CD4-positive, alpha-beta T cell treated with Interferon gamma for 1 hour (primary cell): ENCODE results near the gene TNRC6A.
A peak's percentile ranks its signal among the peaks of the same experiment; 100 is the strongest.
"Not testable (repeated sequence)": the region's sequence is repeated elsewhere in the genome, so short reads cannot be mapped to it uniquely, and the experiment has no call there.

ENCODE experiments used
- DNase-seq: peaks from one replicate; pipeline ENCODE4 v3.0.0-alpha.2; 2020

TNRC6A gene

DNA sequence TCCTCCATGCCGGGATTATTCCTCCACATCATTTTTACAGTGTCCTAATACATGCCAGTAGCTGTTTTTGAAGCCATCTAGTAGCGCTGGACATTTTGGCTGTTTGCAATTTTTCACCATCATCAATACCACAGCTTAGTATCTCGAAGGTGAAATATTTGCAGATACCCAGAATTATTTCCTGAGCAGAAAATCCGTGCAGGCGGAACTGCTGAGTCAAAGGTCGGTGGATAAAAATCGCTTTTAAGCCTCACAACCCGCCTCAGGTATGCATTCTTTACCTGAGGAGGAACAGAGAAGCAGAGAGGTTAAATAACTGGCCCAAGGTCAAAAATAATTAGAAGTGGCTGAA, 584 bp upstream of the TNRC6A start:
- DNase-seq, result no peak

DNA sequence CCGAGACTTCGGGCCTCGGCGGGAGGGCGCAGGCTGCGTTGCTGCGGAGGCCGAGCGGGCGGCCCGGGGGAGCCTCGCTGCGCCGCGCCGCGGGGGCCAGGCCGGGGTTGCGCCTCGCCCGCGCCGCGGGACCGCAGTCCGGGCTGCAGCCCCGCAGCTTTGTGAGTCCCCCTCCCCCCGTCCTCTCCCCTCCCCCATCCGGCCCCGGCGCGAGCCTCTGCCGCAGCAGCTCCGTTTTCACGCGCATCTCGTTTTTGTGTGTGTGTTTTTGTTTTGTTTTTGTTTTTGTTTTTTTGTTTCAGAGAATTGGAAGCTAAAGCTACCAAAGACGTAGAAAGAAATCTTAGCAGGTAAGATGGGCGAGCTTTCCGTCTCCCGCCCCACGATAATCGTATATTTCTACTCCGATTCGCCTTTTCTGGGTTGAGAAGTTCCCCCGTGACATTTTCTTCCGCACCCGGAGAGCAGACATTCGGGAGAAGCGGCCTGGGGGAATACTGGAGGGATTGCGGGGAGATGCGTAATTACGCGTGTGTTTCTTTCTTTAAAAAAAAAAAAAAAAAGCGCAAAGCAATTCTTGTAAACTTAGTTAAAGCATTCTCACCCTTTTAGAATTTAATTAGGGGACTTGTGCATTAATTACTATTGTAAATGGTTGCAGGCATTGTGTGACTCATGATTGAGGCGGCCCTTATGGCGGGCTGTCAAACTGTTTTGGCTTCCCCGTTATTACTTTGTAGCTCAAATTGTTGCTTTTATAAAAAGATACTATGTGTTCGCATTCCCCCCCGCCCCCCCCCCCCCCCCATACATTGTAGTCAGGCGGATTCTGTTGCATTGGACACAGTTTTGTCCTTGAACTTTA, 732 bp downstream of the TNRC6A start:
- DNase-seq, result peak; percentile 4

DNA sequence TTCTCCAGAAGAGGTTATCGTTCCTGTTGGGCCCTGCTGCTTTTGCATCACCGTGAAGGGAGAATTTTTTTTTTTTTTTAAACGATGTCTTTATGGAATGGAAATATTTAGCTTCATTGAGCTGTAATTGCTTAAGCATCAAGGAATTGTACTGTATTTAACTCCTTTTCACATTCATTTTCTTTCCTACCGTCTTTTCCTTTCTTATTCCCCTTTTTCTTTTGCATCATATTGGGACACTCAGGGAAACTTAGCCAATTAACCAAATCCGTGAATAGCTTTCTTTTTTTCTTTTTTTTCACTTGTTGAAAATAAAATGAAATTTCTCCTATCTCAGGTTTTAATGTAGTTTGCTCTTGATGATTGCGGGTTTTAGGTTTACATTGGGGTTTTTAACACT, 1.5 kb downstream of the TNRC6A start:
- DNase-seq, result no peak

DNA sequence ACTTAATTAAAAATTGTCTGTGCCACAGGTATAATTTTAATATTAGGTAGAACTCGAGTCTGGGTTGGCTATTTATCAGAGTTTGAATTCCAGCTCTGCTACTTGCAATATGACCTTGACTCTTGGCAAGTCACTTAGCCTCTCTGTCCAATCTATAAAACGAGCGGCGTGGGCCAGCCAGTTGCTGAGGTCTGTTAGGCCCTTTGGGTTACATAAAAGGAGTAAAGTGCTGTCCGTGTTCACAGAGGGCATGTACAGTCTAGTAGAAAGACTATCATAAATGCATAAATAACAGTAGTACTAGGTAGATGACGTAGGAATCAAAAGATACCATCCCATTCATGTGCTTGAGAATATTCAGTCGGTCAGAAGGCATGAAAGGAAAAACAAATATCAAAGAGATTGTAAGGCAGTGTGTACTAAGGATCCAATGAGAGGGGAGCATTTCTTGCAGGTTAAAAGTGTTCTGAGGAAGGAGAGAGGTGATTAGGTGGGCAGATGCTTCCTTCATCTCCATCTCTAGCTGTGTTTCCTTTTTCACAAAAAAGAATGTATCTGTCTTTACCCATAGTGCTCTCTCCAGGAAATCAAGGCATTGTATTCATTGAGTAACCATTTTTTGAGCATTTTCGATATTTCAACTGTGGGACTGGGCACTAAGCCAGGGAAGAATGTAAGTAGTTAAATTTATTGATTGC, 2.4 kb downstream of the TNRC6A start:
- DNase-seq, result no peak

DNA sequence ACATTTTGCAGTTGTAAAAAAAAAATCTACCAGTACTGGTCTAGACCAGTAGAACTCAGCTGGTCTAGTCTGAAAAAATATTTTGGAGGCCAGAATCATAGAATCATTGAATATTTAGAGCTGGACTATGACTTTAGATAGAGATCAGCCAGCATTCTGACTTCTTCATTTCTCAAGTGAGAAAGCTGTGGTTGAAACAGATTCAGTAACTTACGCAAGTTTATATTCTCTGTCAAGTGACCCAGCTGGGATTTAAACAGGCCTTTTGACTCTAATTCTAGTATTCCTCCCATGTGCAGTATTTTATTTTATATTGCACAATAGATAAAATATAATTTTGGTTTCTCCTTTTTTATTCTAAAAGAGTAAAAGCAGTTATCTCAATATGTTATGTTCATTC, 4.9 kb downstream of the TNRC6A start:
- no peak for DNase-seq

DNA sequence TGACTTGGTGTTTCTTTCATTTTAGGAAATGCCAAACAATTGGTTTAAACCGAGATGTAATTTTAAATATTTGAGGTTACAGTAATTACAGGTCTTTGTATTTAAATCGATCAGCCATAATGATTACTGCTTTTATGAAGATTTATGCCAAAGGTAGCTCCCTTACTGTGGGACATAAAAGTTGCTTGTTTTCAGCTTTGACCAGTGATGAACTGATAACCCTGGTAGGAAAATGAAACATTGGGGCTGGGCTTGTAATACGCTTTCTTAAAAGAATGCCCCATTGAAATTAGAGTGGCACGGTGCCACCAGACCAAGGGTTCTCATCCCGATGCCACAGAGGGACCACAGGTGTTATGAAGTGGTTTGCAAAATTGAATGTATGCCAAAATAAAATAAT, 7.3 kb downstream of the TNRC6A start:
- no peak for DNase-seq

DNA sequence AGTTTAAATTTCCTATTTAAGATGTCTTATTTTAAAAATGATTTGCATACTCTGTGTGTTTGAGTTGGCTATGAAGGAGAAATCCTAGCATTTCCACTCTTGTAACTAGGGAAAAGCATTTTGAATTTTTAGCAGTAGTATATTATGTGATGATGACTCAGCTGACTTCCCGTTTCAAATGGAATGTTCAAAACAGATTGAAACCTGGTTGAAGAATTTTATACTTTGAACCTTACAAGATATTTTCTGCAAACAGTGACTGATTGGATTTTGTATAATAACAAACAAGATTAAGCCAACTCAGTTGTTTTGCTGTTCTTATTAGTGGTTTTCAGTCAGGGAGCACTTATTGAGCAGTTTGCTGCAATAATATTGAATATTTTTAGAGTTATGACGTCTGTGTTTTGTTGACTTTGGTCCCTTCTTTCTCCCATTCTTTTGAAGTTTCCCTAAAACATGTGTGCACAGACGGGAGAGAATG, 8.0 kb downstream of the TNRC6A start:
- no peak for DNase-seq

DNA sequence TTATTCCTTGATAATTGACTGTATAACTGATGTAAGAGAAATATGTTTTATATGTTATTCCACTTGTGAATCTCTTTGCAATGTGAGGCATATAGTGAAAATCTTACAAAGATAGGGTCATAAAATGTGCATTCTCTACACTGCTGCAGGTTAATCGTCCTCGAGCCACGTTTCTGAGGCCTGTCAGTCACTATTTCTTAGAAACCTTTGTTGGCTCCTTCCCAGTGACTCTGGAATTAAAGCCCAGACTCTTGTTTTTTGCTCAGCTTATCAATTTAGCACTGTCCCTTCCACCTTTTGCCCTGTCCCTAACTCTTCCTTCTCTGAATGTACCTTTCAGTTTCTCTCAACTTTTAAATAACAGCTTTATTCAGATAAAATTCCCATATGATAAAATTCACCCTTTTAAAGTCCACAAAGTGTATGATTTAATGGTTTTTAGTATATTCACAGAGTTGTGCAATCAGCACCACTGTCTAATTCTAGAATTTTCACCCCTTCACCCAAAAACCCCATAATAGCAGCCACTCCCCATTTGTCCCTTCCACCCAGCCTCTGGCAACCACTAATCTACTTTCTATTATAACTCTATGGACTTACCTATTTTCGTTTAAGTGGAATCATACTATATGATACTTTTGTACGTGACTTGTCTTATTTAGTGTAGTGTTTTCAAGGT, 8.6 kb downstream of the TNRC6A start:
- DNase-seq, result no peak

DNA sequence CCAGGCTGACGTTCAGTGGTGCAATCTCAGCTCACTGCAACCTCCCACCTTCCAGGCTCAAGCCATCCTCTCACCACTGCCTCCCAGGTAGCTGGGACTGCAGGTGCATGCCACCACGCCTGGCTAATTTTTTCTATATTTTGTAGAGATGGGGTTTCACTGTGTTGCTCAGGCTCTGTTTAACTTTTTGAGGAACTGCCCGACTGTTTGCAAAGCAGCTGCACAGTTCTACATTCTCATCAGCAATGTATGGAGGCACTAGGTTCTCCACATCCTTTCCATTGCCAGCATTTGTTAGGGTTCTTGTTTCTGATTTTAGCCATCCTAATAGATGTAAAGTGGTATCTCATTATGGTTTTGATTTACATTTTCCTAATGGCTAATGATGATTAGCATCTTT, 9.4 kb downstream of the TNRC6A start:
- DNase-seq, result no peak

DNA sequence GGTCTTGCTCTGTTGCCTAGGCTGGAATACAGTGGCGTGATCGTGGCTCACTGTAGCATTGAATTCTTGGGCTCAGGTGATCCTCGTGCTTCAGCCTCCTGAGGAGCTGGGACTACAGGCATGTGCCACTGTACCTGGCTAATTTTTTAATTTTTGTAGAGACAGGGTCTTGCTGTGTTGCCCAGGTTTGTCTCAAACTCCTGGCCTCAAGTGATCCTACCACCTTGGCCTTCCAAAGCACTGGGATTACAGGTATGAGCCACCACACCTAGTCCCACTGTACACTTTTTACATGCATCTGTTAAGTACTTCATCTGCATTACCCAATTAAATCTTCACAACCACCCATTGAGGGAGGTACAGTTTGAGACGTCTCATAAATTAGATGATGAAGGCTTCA, 12.4 kb downstream of the TNRC6A start:
- no peak for DNase-seq

DNA sequence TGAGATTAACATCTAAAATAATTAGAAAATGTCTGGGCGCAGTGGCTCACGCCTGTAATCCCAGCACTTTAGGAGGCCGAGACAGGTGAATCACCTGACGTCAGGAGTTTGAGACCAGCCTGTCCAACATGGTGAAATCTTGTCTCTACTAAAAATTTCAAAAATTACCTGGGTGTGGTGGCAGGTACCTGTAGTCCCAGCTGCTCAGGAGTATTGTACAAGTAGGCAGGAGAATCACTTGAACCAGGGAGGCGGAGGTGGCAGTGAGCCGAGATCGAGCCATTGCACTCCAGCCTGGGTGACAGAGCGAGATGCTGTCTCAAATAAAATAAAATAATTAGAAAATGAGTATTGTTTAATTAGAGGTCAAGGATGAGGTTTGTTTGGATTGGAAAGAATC, 13.2 kb downstream of the TNRC6A start:
- not testable (repeated sequence) for DNase-seq

DNA sequence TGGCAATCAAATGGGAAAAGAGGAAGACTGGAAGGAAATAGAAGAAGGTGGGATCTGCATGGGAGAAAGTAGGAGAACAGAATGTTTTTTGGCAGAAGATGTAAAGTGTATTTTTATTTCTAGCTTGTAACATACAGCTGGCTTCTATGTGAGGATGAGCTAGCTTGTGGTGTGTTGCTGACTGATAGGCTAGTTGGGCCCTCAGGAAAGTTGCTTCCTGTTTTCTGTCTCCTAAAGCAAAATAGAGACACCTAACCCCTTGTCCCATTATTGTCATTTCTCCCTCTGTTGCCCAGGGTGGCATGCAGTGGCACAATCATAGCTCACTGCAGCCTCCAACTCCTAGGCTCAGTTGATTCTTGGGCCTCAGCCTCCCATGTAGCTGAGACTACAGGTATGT, 15.9 kb downstream of the TNRC6A start:
- no peak for DNase-seq

DNA sequence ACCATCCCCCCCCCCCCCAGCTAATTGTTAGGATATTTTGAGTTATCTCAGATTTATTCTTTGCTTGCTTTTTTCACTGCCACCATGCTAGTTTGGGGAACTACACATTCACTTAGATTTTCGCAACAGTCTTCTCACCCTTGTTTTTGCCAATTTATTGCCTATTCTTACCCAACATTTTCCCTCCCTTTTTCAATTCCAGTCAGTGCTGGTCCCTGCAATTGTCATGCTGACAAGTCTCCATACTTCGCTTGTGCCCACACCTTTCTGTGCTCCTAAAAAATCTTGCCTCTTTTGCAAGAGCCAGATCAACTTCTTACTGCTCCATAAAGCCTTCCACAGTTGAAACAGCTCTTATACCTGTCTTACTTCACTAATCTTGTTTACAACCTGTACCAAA, 16.3 kb downstream of the TNRC6A start:
- no peak for DNase-seq

DNA sequence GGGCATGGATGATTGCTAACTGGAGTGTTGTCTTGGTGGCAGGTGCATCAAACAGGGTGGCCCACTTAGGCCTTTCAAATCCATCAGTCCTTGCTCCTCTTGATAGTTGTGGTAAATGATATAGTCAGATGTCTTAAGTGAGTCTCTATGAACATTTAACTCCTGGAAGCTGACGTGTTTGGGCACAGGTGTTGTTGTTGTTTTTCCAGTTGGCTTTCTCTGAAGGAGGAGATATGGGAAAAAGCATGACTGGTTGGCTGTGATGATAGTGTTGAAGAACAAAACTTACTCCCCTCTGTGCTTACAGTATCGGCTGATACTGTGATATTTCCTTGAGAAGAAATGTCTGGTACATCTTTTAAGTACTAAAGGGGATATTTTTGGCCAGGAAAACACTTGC, 18.0 kb downstream of the TNRC6A start:
- DNase-seq, result no peak

DNA sequence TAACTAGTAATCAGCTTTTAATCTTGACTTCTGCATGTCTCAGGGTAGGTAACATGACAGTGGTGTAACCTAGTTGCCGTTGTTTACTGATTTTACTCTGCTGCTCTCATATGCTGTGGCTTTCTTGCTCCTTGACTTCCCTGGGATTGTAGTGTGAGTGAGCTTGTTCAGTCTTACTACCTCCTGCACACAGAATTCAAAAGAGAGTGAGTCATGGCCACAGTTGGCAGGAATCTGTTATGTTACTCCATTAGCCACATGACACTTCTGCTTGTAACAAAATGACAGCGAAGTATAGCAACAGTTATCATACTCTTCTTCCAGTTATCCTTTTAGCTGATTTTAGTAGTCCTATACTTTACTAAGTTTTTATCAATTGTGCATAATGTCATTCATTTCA, 18.8 kb downstream of the TNRC6A start:
- no peak for DNase-seq

DNA sequence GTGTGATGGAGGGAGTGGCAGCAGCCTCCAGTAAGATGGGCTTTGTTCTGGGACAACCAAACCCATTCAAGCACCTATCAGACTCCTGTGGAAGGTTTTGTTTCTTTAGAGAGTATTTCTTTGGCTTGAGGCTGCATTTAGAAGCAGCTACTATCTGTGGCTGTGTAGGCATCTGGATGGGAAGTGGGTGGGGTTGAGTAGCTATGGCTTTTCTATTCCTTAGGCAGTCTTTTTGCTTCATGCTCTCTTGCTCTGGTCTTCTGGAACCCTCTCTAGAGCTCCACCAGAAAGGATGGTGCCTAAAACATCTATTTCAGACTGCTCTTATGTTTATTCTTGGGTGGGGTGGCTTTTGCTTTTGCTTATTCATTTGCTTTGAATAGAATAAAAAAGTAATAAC, 19.9 kb downstream of the TNRC6A start:
- no peak for DNase-seq

DNA sequence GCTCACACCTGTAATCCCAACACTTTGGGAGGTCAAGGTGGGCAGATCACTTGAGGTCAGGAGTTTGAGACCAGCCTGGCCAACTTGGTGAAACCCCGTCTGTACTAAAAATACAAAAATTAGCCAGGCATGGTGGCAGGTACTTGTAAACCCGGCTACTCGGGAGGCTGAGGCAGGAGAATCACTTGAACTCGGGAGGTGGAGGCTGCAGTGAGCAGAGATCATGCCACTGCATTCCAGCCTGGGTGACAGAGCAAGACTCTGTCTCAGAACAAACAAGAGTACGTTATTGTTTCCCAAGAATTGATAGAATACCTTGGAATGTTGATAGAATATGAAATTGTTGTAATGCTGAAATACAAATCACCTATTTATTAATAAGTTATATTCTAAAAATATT, 20.4 kb downstream of the TNRC6A start:
- DNase-seq, result not testable (repeated sequence)

DNA sequence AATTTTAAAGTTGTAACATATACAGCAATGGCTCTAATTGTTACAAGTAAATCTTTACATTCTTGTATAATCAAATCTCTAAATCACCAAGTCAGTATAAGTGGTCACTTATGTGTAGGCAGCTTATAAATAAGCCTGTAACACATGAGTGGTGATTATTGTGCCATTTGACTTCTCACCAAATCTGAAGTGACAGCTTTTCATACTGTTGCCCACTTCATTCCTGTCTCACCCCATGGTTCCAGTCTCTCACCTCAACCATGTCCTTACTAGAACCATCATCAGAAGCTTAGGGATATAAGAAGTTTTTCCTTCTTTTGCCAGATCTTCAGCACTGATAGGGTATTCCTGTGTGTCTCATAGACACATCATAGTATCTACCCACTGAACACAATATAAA, 23.5 kb downstream of the TNRC6A start:
- DNase-seq, result no peak

DNA sequence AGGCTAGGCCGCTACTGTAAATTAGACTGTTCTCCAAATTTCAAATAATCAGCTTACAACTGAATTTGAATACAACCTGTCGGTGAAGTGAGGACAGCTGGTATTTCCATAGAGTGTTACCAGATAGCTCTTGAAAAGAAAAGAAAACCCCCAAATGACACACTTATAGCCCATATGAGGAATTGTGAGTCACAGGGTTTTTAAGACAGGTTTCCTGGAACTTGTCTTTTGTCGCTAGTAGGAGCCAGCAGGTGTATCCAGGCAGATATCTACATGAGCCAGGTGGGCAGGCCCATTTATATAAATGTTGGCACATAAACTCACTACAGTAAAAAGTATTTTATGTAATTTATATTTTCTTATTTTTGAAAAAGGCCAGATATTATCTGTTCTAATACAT, 24.0 kb downstream of the TNRC6A start:
- DNase-seq, result no peak

DNA sequence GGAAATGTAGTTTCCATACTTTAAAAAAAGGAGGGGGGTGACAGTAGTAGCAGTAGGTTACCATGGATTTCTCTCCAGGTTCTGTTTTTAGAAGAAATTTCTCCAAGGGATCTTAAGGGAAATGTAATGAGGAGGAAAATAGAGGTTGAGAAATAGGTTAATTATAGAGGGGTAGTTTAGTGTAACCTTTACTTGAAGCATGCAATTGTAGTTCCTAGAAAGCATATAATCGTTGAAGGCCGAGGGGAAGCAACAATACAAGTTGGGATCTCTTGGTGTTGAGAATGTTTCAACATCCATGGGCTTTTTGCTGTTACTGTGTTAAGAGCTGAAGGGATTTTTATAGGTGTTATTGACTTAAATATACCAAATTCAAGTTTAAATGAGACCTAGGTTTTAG, 25.1 kb downstream of the TNRC6A start:
- no peak for DNase-seq

DNA sequence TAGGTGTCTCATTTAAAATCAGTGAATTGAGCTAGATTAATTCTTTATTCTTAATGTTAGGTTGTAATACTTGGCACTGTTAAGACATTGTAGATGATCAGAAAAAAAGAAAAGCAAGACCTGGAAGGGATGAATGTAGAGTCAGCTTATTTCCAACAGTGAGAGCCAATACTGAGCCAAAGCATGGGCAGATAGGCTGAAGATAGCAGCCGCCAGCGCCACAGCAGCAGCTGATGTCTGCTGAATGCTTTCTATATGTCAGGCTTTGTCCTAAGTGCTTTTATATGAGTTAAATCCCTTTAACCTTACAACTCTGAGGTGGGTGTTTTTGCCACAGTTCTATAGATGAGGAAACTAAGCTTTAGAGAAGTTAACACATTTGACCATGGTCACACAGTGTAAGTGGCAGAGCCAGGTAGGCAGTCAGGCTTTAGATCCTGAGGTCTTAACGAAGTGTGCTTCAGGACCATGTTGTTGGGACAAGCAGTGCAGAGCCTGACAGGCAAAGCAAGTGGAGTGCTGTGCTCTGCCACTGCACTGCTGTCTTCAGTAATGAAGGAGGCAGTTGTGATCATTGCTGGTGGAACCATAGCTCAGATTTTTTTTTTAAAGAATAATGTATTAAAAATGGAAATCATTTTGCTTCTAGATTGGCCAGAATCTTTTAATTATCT, 25.9 kb downstream of the TNRC6A start:
- DNase-seq, result no peak

DNA sequence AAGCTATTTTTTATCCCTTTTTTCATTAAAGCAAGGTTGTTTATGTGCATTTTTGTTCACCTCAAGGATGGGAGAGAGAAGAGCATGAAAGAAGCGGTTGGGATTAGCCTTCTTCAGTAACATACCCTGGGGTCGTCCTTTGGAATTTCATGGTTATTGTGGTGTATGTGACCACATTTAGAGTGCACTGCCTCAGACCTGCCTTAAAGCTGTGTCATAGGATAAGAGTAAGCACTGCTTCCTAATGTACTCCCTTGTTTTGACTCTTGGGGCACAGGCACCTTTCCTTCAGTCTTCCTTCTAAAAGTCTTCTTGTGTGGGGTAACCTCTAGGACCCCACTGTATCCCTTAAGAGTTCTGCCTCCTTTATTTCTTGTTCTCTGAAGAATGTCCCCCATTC, 28.9 kb downstream of the TNRC6A start:
- DNase-seq, result no peak

DNA sequence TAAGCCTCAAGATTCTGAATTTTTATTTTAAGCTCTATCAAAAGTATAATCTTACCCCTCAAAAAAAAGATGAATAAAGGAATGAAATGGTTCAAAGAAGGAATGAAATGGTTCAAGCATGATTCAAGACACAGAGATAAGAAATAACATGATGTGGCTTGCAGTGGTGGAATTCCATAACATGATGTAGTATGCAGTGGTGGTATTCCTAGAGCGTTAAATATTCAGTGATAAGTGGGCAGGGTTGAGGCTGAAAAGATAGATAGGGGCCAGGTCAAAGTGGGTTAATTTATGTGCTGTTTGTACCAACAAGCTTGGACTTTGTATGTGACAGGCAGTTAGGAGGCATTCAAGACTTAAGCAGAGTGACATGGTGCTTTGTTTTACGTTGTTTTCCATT, 29.6 kb downstream of the TNRC6A start:
- DNase-seq, result no peak
